ENCODE data around the gene KCNC3. TPM values are rescaled to one million over a fixed set of nuclear protein-coding genes. Genes with fewer than 3 reads are reported as not detected.

KCNC3 gene
- total and polyA plus RNA-seq, 10 of the 15 experiments (the other 5 are each of a cell fraction or from before 2014, with no cell fraction given) = 0.08 to 3.8 (median 0.44) TPM; not detected in 2

DNA sequence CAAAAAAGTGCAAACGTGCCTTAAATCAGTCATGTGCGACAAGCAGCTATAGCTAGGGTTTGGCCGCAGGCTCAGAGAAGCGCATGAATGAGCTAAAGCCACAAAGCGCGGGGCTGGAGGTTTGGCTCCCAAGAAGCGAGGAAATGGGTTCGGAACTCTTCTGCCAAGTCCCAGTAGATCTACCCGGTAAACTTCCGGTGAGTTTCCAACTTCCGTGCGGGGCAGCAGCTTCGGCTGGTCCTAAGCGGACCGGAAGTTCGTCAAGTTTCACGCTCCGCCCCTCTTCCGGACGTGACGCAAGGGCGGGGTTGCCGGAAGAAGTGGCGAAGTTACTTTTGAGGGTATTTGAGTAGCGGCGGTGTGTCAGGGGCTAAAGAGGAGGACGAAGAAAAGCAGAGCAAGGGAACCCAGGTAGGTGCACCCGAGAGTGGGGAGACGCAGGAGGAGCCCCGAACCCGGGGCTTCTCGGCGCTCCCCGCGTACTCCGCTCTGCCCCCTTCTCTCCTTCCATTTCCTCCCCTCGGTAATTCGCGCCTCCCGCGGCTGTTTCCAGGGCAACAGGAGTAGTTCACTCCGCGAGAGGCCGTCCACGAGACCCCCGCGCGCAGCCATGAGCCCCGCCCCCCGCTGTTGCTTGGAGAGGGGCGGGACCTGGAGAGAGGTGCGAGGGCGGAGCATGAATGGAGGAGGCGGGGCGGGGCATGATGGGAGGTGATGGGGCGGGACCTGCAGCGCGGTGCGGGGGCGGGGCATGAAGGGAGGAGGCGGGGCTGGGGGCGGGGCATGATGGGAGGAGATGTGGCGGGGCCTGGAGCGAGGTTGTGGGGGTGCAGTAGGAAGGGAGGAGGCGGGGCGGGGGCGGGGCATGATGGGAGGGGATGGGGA is 47.2 kb upstream of the KCNC3 start, which contains the start of gene NR1H2 (continued):
- TF ChIP-seq EGR1 (IDR thresholded peaks at IDR 0.05; ENCODE audit: borderline replicate concordance in 1 of 2, low read depth in 2 of 2, low read length in 2 of 2) = peak; percentile 27 to 74; a peak in 1 of 3 replicates
- TF ChIP-seq IKZF1 (conservative IDR thresholded peaks at IDR 0.05) = peak; percentile 88
- no peak for TF ChIP-seq RAD51 (IDR thresholded peaks at IDR 0.05)
- TF ChIP-seq RELB (IDR thresholded peaks at IDR 0.05; ENCODE audit: low read depth) = peak; percentile 78
- peak; percentile 82; the same call in 1 of the 2 replicates for TF ChIP-seq TAF1 (IDR thresholded peaks at IDR 0.05; ENCODE audit: borderline replicate concordance, low read depth, low read length)
- TF ChIP-seq RBBP5 (conservative IDR thresholded peaks at IDR 0.05) = no peak
- no peak for TF ChIP-seq JUNB (IDR thresholded peaks at IDR 0.05)
- no peak for TF ChIP-seq BRCA1 (IDR thresholded peaks at IDR 0.05; ENCODE audit: low read depth, low read length)
- TF ChIP-seq NR2F1 (conservative IDR thresholded peaks at IDR 0.05) = peak; percentile 57; the same call in 1 of the 2 replicates
- peak; percentile 97 for TF ChIP-seq CREB1 (IDR thresholded peaks at IDR 0.05; ENCODE audit: low read depth)
- no peak for TF ChIP-seq IRF5 (IDR thresholded peaks at IDR 0.05; ENCODE audit: borderline replicate concordance)
- TF ChIP-seq IKZF2 (IDR thresholded peaks at IDR 0.05) = peak in 1 of 2 experiments; percentile 58; a peak in 2 of 4 replicates
- peak; percentile 63; the same call in 1 of the 2 replicates for TF ChIP-seq DPF2 (IDR thresholded peaks at IDR 0.05)
- TF ChIP-seq TBL1XR1 (IDR thresholded peaks at IDR 0.05; ENCODE audit: low read depth, low read length) = peak; percentile 76
- TF ChIP-seq PKNOX1 (IDR thresholded peaks at IDR 0.05) = peak; percentile 79
- TF ChIP-seq TCF7 (IDR thresholded peaks at IDR 0.05; ENCODE audit: borderline replicate concordance) = no peak
- no peak for TF ChIP-seq KAT2A (conservative IDR thresholded peaks at IDR 0.05; ENCODE audit: control insufficient read depth, low read depth, low read length)
- TF ChIP-seq SMAD5 (IDR thresholded peaks at IDR 0.05; ENCODE audit: low read depth) = no peak; the same call in 1 of the 2 replicates
- TF ChIP-seq, protein P1, sequence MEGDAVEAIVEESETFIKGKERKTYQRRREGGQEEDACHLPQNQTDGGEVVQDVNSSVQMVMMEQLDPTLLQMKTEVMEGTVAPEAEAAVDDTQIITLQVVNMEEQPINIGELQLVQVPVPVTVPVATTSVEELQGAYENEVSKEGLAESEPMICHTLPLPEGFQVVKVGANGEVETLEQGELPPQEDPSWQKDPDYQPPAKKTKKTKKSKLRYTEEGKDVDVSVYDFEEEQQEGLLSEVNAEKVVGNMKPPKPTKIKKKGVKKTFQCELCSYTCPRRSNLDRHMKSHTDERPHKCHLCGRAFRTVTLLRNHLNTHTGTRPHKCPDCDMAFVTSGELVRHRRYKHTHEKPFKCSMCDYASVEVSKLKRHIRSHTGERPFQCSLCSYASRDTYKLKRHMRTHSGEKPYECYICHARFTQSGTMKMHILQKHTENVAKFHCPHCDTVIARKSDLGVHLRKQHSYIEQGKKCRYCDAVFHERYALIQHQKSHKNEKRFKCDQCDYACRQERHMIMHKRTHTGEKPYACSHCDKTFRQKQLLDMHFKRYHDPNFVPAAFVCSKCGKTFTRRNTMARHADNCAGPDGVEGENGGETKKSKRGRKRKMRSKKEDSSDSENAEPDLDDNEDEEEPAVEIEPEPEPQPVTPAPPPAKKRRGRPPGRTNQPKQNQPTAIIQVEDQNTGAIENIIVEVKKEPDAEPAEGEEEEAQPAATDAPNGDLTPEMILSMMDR (IDR thresholded peaks at IDR 0.05 in 2 of 3, conservative IDR thresholded peaks at IDR 0.05 in 1 of 3; ENCODE audit: control insufficient read depth in 2 of 3, extremely low read depth in 1 of 3, insufficient read depth in 1 of 3, low read depth in 3 of 3, low read length in 3 of 3) = no peak
- TF ChIP-seq, protein P2, sequence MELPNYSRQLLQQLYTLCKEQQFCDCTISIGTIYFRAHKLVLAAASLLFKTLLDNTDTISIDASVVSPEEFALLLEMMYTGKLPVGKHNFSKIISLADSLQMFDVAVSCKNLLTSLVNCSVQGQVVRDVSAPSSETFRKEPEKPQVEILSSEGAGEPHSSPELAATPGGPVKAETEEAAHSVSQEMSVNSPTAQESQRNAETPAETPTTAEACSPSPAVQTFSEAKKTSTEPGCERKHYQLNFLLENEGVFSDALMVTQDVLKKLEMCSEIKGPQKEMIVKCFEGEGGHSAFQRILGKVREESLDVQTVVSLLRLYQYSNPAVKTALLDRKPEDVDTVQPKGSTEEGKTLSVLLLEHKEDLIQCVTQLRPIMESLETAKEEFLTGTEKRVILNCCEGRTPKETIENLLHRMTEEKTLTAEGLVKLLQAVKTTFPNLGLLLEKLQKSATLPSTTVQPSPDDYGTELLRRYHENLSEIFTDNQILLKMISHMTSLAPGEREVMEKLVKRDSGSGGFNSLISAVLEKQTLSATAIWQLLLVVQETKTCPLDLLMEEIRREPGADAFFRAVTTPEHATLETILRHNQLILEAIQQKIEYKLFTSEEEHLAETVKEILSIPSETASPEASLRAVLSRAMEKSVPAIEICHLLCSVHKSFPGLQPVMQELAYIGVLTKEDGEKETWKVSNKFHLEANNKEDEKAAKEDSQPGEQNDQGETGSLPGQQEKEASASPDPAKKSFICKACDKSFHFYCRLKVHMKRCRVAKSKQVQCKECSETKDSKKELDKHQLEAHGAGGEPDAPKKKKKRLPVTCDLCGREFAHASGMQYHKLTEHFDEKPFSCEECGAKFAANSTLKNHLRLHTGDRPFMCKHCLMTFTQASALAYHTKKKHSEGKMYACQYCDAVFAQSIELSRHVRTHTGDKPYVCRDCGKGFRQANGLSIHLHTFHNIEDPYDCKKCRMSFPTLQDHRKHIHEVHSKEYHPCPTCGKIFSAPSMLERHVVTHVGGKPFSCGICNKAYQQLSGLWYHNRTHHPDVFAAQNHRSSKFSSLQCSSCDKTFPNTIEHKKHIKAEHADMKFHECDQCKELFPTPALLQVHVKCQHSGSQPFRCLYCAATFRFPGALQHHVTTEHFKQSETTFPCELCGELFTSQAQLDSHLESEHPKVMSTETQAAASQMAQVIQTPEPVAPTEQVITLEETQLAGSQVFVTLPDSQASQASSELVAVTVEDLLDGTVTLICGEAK (IDR thresholded peaks at IDR 0.05; ENCODE audit: borderline replicate concordance) = peak; percentile 100
